ENCODE data around the gene BCL11B. TPM values are rescaled to one million over a fixed set of nuclear protein-coding genes. Genes with fewer than 3 reads are reported as not detected.

BCL11B gene
- polyA plus RNA-seq, 3 donors: 0.01 TPM; not detected in 2

GRCh38 chr14:99183311-99183710 lies 88.7 kb downstream of the BCL11B start:
- H3K27me3 Mint-ChIP-seq (ENCODE audit: low read depth in 3 of 3): peaks cover 4 to 6% (median 4%) of the 10 kb centered on the region in 3 donors
- Histone ChIP-seq H3K36me3 (replicated peaks in 1 of 2; ENCODE audit: control insufficient read depth in 1 of 2, insufficient read depth in 2 of 2, low read length in 2 of 2) (no peaks in the 10 kb centered on the region), H3K79me2 (ENCODE audit: insufficient read depth, low read length) (no peaks in the 10 kb centered on the region), H3K4me3 (replicated peaks in 1 of 3; ENCODE audit: low read depth in 2 of 3, low read length in 3 of 3) (no peak overlapping the region), H3K27ac (ENCODE audit: low read depth in 1 of 2, low read length in 2 of 2) (no peak overlapping the region), H3K4me2 (replicated peaks; ENCODE audit: extremely low read depth, low read length, poor library complexity, severe bottlenecking) (no peak overlapping the region), H3K4me1 (ENCODE audit: control insufficient read depth in 1 of 2, insufficient read depth in 2 of 2, low read length in 2 of 2) (peaks cover 0 to 5% of the 10 kb centered on the region in 2 donors), H2AFZ (ENCODE audit: insufficient read depth, low read depth, low read length, poor library complexity, severe bottlenecking) (no peak overlapping the region), H3K9me3 (replicated peaks in 1 of 2; ENCODE audit: control insufficient read depth in 1 of 2, insufficient read depth in 1 of 2, low read length in 2 of 2) (no peaks in the 10 kb centered on the region), H3K27me3 (ENCODE audit: control insufficient read depth in 2 of 2, insufficient read depth in 2 of 2, low read length in 2 of 2) (no peaks in the 10 kb centered on the region), H3K9ac (ENCODE audit: insufficient read depth, low read length, poor library complexity, severe bottlenecking) (no peak overlapping the region), H4K20me1 (ENCODE audit: insufficient read depth, low read length) (no peaks in the 10 kb centered on the region)
- no peak for TF ChIP-seq CTCF (IDR thresholded peaks at IDR 0.05)
- H3K4me3 Mint-ChIP-seq: no peak overlapping the region
- intact Hi-C loops (cut with micrococcal nuclease): no loop called here
- peaks cover 0 to 3% (median 0%) of the 10 kb centered on the region in 7 donors for H3K9me3 Mint-ChIP-seq
- H3K4me1 Mint-ChIP-seq: peaks cover 6% of the 10 kb centered on the region
- no peak overlapping the region for H3K27ac Mint-ChIP-seq
- no peaks in the 10 kb centered on the region for H3K36me3 Mint-ChIP-seq
- WGBS (ENCODE audit: insufficient coverage): 93% methylated on average over 12 of the region's 12 CpGs
- no peak for DNase-seq

GRCh38 chr14:99182548-99183250 lies 89.3 kb downstream of the BCL11B start:
- no peak overlapping the region for H3K4me2 ChIP-seq (replicated peaks; ENCODE audit: extremely low read depth, low read length, poor library complexity, severe bottlenecking)
- whole genome bisulfite sequencing (ENCODE audit: insufficient coverage): 100% methylated on average over 2 of the region's 6 CpGs
- H3K27ac ChIP-seq (ENCODE audit: low read depth in 1 of 2, low read length in 2 of 2): no peak overlapping the region
- H3K27ac Mint-ChIP-seq: no peak overlapping the region
- peaks cover 0 to 4% (median 0%) of the 10 kb centered on the region in 7 donors for H3K9me3 Mint-ChIP-seq
- H3K36me3 ChIP-seq (replicated peaks in 1 of 2; ENCODE audit: control insufficient read depth in 1 of 2, insufficient read depth in 2 of 2, low read length in 2 of 2): no peaks in the 10 kb centered on the region
- H2AFZ ChIP-seq (ENCODE audit: insufficient read depth, low read depth, low read length, poor library complexity, severe bottlenecking): no peak overlapping the region
- peaks cover 0 to 5% of the 10 kb centered on the region in 2 donors for H3K4me1 ChIP-seq (ENCODE audit: control insufficient read depth in 1 of 2, insufficient read depth in 2 of 2, low read length in 2 of 2)
- DNase-seq: no peak
- no peaks in the 10 kb centered on the region for H3K27me3 ChIP-seq (ENCODE audit: control insufficient read depth in 2 of 2, insufficient read depth in 2 of 2, low read length in 2 of 2)
- no peak overlapping the region for H3K4me3 ChIP-seq (replicated peaks in 1 of 3; ENCODE audit: low read depth in 2 of 3, low read length in 3 of 3)
- H3K9me3 ChIP-seq (replicated peaks in 1 of 2; ENCODE audit: control insufficient read depth in 1 of 2, insufficient read depth in 1 of 2, low read length in 2 of 2): no peaks in the 10 kb centered on the region
- no peak overlapping the region for H3K4me3 Mint-ChIP-seq
- H3K36me3 Mint-ChIP-seq: no peaks in the 10 kb centered on the region
- H3K4me1 Mint-ChIP-seq: peaks cover 8% of the 10 kb centered on the region
- H3K9ac ChIP-seq (ENCODE audit: insufficient read depth, low read length, poor library complexity, severe bottlenecking): no peak overlapping the region
- H3K27me3 Mint-ChIP-seq (ENCODE audit: low read depth in 3 of 3): peaks cover 4 to 6% (median 4%) of the 10 kb centered on the region in 3 donors
- TF ChIP-seq CTCF (IDR thresholded peaks at IDR 0.05): no peak
- H4K20me1 ChIP-seq (ENCODE audit: insufficient read depth, low read length): no peaks in the 10 kb centered on the region
- no peaks in the 10 kb centered on the region for H3K79me2 ChIP-seq (ENCODE audit: insufficient read depth, low read length)
- intact Hi-C loops (cut with micrococcal nuclease): no loop called here
